Measurements from ENCODE around the gene CACNA2D1.

DNA sequence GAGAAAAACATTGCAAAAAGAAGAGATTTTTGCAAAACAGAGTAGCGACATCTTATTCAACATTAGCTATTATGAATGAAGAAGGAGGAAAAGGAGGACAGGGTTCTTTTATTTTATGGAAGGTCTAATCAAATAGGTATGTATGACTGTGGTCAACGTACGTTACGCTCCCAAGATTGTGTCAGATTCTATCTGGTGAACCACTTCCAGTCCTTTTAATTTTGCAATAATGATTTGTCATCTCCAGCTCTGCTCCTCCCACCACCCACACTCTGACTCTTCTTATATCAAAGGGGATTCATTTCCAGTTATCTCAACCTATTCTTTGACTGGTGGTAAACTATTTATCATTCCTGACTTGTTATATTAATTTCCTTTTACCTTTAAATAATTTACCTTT lies 259.9 kb downstream of the CACNA2D1 start:
- TF ChIP-seq, protein P1, sequence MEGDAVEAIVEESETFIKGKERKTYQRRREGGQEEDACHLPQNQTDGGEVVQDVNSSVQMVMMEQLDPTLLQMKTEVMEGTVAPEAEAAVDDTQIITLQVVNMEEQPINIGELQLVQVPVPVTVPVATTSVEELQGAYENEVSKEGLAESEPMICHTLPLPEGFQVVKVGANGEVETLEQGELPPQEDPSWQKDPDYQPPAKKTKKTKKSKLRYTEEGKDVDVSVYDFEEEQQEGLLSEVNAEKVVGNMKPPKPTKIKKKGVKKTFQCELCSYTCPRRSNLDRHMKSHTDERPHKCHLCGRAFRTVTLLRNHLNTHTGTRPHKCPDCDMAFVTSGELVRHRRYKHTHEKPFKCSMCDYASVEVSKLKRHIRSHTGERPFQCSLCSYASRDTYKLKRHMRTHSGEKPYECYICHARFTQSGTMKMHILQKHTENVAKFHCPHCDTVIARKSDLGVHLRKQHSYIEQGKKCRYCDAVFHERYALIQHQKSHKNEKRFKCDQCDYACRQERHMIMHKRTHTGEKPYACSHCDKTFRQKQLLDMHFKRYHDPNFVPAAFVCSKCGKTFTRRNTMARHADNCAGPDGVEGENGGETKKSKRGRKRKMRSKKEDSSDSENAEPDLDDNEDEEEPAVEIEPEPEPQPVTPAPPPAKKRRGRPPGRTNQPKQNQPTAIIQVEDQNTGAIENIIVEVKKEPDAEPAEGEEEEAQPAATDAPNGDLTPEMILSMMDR (IDR thresholded peaks at IDR 0.05), result no peak
- TF ChIP-seq ZFX (IDR thresholded peaks at IDR 0.05; ENCODE audit: borderline replicate concordance), result no peak

Measured in 22Rv1 (cell line).